HG03095 (cell line): ENCODE results near the gene TECPR2.

ENCODE experiments used
- ATAC-seq: cut with Tn5 transposase; IDR thresholded peaks from one replicate; pipeline ENCODE4 v1.9.1; 2021; ENCODE audit warnings: moderate library complexity; ENCODE audit not compliant: unreplicated experiment

The TECPR2 gene

GRCh38 chr14:102374264-102374663, 11.5 kb downstream of the TECPR2 start:
- no peak for ATAC-seq

GRCh38 chr14:102375119-102375518, 12.4 kb downstream of the TECPR2 start:
- ATAC-seq = no peak

GRCh38 chr14:102377696-102378095, 15.0 kb downstream of the TECPR2 start:
- no peak for ATAC-seq

- ATAC-seq = no peak
These were observed 16.1 kb downstream of the TECPR2 start for GRCh38 chr14:102378830-102379229.

GRCh38 chr14:102387086-102387485, 24.3 kb downstream of the TECPR2 start:
- no peak for ATAC-seq

- ATAC-seq = no peak
These were observed 26.5 kb downstream of the TECPR2 start for GRCh38 chr14:102389246-102389645.

GRCh38 chr14:102390064-102390855, 27.5 kb downstream of the TECPR2 start:
- no peak for ATAC-seq

- ATAC-seq = no peak
These were observed 29.8 kb downstream of the TECPR2 start for GRCh38 chr14:102392506-102392905.

- no peak for ATAC-seq
These were observed 32.1 kb downstream of the TECPR2 start for GRCh38 chr14:102394717-102395375.

- no peak for ATAC-seq
These were observed 33.8 kb downstream of the TECPR2 start for GRCh38 chr14:102396521-102396920.

GRCh38 chr14:102403028-102403427, 40.3 kb downstream of the TECPR2 start:
- no peak for ATAC-seq

GRCh38 chr14:102407258-102407657, 44.5 kb downstream of the TECPR2 start:
- ATAC-seq = no peak

- ATAC-seq = no peak
These were observed 46.0 kb downstream of the TECPR2 start for GRCh38 chr14:102408724-102409123.

GRCh38 chr14:102415671-102416070, 52.9 kb downstream of the TECPR2 start:
- ATAC-seq = no peak

GRCh38 chr14:102417001-102417431, 54.3 kb downstream of the TECPR2 start:
- no peak for ATAC-seq

- ATAC-seq = no peak
These were observed 54.9 kb downstream of the TECPR2 start for GRCh38 chr14:102417646-102418045.

GRCh38 chr14:102418169-102418852, 55.6 kb downstream of the TECPR2 start:
- ATAC-seq = no peak

- ATAC-seq = no peak
These were observed 56.1 kb downstream of the TECPR2 start for GRCh38 chr14:102418853-102419240.

- no peak for ATAC-seq
These were observed 56.5 kb downstream of the TECPR2 start for GRCh38 chr14:102419276-102419675.

- no peak for ATAC-seq
These were observed 57.0 kb downstream of the TECPR2 start for GRCh38 chr14:102419716-102420115.

- ATAC-seq = no peak
These were observed 58.8 kb downstream of the TECPR2 start for GRCh38 chr14:102421411-102422057.
